Measurements from ENCODE around the gene GALNT2.

- TF ChIP-seq JUN (IDR thresholded peaks at IDR 0.05; ENCODE audit: borderline replicate concordance, low read depth, low read length) (no peak), JUN (CRISPR knock-in tag; IDR thresholded peaks at IDR 0.05; ENCODE audit: borderline replicate concordance) (no peak), FOS (IDR thresholded peaks at IDR 0.05; ENCODE audit: extremely low read depth, insufficient read length) (no peak), ARID4B (CRISPR knock-in tag; IDR thresholded peaks at IDR 0.05) (no peak), MAFK (IDR thresholded peaks at IDR 0.05; ENCODE audit: low read length) (no peak), SRF (CRISPR knock-in tag; IDR thresholded peaks at IDR 0.05) (no peak), CTCF (IDR thresholded peaks at IDR 0.05 in 2 of 3, conservative IDR thresholded peaks at IDR 0.05 in 1 of 3; ENCODE audit: insufficient read depth in 2 of 3, low read depth in 1 of 3, low read length in 3 of 3) (no peak), BHLHE40 (IDR thresholded peaks at IDR 0.05; ENCODE audit: low read length) (no peak), FOXA3 (CRISPR knock-in tag; conservative IDR thresholded peaks at IDR 0.05 in 1 of 2, IDR thresholded peaks at IDR 0.05 in 1 of 2) (no peak), PURB (CRISPR knock-in tag; IDR thresholded peaks at IDR 0.05; ENCODE audit: low read depth) (no peak), BRD4 (IDR thresholded peaks at IDR 0.05) (no peak), RAD21 (CRISPR knock-in tag; conservative IDR thresholded peaks at IDR 0.05 in 1 of 2, IDR thresholded peaks at IDR 0.05 in 1 of 2) (no peak), SRSF3 (IDR thresholded peaks at IDR 0.05; ENCODE audit: insufficient read depth, low read length) (no peak)
Observed at GRCh38 chr1:230280054-230280795, 213.2 kb downstream of the GALNT2 start.

Measured in K562 (cell line).